Stimulated activated CD4-positive, alpha-beta T cell treated with anti-CD3 and anti-CD28 coated beads, Interleukin-1b, Interleukin-23, amount 100 ng/mL, for 1 hour (primary cell): ENCODE results near the gene XRCC4.
A peak's percentile ranks its signal among the peaks of the same experiment; 100 is the strongest.
"Not testable (repeated sequence)": the region's sequence is repeated elsewhere in the genome, so short reads cannot be mapped to it uniquely, and the experiment has no call there.

ENCODE experiments used
- DNase-seq, 2 donors: peaks; one replicate each; pipeline ENCODE4 v3.0.0-alpha.2; 2020; ENCODE audit warnings: low read depth in 2 of 2

XRCC4 gene

DNA sequence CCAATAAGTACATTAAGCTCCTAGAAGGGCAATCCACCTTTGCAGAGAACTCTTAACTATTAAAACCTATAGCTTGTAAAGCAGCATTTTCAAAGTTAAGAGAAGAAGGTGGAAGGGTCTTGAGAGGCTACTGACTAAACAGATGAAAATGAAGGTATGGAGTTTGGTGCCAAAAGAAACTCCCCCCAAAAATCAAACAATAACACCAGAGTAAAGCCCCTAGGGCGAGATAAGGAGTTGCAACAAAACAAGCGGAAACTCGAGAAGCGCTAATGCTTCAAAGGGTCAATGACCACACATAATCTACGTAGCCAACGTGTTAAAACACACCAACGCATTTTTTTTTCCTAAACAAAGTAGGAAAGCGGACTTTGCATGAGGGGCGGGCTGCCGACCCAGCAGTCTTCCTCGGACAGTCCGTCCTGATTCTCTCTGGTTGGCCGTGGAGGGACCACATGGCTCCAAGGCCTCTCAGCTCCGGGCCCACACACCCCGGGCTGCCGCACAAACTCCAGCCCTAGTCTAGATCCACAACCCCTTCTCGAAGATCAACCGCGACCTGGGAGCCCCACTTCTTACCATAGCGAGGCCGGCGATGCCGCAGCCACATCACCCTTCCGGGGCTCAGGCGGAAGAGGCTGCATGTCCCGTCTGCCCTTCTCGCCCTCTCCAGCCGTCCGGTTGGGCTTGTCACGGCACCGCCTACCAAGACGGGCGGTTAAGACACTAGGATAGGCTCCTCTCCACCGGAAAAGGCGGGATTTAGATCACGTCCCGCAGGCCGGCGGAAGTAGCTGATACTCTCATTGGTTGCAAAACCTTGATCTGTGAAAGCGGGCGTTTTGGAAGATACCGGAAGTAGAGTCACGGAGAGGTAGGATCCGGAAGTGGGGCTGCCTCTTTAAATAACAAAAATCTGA is at the start of gene XRCC4, which contains the start of gene TMEM167A:
Gene XRCC4, plus strand, starts transcription at position 806 of the 920 bp plus-strand sequence. CDS start 27,373 bp downstream, outside the sequence.
Gene TMEM167A, minus strand, starts transcription at position 653 of the 920 bp plus-strand sequence. Its CDS starts 71 bp downstream, at position 582.
- DNase-seq, result peak; percentile 70 to 72

DNA sequence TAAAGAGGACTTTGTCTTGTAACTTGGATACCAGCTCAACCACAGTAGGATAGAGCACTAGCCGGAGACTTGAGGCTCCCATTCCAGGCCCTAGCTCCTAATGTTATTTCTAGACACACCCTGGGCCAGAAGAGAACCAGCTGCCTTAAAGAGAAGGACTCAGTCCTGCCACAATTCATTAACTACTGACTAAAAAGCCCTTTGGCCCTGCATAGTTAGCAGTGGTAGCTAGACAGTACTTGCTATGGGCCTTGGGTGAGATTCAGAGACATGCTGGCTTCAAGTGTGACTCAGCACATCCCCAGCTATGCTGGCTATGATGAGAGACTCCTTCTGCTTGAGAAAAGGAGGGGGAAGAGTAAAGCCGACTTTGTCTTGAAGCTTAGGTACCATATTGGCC is 47.4 kb upstream of the XRCC4 start:
- DNase-seq, result no peak

DNA sequence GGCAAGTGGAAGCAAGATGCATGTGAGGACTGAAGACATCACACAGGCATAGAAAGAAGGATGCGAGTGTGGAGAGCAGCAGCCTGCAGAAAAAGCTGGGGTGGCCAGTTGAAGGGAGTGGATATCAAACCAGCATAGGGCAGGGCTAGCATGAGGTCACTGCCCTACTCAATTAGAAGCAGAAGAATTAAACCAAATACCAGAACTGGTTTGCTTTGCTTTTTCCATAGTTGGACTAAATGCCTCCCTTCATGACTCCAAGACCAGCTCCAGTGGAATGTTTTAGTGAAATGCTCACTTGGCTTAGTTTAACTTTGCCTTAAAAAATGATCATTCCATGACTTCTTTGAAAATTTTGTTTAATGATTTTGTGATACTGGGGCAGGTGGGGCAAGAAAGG is 46.0 kb upstream of the XRCC4 start:
- no peak for DNase-seq

DNA sequence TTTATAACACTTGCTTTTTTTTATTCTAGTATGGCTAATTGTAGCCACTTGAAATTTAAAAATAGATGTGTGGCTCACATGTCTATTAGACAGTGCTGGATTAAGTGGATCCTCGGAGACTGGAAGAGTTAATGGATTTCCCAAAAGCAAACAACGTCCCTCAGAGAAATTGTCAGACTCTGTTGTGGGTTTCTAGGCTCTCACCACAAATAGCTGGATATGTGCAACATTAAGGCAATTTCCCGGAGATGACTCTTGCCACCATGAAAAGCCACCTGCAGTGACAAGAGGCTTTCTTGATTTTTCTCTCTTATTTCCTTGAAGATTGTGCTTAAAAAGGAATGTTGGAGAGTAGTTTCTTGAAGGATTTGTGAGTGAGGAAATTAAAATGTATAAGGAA is 43.3 kb upstream of the XRCC4 start:
- no peak for DNase-seq

DNA sequence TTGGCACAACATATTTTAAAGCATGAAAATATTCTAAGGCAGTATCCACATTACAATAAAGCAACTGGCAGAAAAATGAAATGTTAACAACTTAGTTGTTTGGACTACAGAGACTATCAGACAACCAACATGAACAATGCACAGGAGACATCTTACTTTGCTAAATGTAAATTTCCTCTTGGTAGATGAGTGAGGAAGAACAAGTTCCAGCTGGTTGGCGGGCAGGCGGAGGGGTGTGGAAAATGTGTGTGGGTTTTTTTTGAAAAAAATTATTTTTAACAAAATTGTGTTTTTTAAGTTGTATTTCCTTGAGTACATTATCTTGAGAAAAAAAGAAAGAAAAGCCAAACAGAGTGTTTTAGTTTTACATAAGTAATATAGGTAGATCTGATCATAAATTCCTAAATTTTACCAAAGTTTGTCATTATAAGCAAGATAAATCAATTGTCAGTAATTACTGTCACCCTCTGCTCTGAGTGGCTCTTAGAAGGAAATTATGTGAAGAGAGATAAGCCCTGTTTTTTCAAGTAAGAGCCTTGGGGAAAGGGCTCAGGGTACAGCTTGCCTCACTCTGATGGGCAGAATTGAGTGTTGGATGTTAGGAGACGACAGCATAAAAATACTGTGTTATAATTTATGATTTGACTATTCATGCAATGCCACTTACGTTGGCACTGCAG is 42.7 kb upstream of the XRCC4 start:
- no peak for DNase-seq

DNA sequence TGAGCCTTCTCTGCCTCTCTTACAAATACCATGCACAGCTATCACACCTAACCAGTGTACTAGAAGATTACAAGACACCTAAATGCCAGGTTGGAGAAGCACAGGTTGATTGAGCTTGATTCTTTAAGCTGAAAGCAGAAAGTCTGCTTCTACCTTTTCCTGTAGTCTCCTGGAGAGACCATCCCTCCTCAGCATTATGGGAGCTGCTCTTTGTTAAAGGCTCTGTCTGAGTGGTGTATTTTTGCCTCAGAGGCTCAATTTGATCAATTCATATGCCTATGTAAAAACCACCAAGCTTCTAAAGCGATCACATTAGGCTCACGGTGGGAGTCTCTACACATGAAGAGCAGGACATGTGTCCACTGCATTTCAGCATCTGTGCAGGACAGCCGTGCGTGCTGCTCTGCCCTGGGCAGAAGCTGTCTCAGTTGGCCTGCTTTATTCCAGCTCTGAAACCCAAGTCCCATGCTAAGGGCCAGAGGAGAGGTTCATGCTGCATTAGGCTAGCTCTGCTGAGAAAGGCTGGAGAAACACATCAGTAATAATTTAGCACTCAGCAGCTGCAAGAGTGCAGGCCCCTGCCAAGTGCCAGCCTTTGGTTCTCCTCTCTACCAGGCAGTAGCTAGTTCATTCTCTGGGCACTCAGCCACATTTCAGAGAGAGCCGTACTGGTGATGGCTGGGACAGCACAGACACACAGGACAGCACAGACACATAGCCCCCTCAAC is 41.8 kb upstream of the XRCC4 start:
- no peak for DNase-seq

DNA sequence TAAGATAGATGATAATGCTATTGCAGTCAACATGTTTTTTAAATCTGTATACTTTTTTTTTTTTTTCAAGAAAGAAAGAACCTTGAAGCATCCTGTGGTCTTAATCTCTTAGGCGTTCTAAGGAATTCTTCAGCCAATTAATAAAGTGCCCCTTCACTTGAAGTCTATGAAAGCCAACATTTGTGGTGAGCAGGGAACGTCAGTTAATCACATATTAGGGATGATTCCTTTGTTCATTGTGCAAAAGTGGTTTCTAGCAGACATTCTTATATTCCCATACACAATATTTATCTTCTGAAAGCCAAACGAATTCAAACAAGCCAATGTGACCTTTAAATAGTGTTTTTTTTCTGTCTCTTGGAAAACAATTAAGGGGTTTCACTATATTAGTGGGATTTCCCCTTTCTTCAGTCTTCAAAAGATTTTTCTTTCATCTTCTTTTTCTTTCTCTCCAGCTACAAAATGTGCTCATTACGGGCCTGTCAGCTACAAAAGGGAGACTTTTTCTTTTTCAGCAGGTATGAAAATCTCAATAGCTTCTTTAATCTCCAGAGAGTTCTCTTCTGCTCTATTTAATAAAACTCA is 40.3 kb upstream of the XRCC4 start:
- no peak for DNase-seq

DNA sequence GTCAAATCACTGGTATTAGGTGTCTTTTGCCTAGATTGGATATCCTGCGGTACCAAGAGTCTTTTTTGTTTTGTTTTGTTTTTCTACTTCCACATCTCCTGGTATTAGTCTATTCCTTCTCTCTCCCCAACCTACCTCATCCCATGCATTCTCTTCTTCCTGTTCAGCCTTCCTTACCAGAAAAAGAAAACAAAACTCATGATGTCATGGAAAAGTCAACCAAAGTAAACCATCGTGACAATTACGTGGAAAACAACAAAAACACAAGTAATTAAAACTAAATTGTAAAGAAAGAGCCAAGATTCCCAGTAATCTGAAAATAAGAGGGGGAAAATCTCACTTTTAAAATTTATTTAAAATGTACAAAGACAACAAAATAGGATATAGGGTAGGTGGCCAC is 38.4 kb upstream of the XRCC4 start:
- DNase-seq, result no peak

DNA sequence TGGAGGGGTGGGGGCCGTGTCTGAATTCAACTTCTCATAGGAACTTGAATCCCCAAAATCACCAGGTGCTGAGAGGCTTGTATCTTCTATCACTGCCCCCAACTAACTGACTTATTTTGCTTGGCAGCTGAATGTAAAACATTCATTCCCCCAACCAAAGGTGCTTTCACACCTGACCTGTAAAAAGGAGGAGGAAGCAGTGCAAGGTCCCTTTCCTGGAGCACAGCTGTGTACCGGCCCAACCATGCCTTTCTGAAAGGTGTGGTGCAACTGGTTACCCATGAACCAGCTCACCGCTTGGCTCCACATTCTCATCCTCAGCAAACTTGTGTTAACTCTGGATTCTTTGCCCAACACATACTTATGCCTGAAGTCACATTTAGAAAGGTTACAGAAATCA is 34.8 kb upstream of the XRCC4 start:
- DNase-seq, result no peak

DNA sequence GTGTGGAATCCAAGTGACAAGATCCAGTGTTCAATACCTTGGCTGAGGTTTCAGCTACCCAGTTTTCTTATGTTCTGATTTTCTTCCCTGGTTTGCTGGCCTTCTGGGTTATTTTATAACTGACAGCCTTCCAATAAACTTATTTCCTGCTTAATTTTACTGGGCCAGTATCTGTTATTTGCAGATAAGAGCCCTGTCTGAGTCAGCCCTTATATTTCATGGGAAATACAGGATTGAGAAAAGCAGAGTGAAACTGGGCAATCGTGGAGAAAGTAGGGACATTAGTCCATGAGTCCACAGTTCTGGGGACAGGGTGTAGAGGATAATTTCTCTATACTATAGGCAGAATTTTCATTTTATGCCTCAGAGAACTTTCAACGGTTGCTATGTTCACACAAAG is 32.4 kb upstream of the XRCC4 start:
- no peak for DNase-seq

DNA sequence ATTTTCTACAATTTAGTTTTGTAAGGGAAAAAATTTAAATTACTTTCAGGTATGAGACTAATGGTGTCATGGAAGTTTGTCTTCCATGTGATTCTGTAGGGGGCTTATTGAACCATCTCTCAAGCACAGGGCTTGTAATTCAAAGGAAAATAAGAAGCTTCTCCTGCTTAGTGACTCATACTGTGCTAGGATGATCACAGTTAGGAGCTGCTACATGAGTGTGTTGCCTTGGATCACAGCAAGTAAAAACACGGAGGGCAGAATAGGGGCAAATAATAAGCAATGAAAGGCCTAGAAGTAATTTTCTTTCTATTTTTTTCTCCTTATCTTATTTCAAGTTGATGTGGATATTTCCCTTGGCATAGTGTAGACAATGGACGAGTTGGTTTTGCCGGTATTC is 29.1 kb upstream of the XRCC4 start:
- DNase-seq, result no peak

DNA sequence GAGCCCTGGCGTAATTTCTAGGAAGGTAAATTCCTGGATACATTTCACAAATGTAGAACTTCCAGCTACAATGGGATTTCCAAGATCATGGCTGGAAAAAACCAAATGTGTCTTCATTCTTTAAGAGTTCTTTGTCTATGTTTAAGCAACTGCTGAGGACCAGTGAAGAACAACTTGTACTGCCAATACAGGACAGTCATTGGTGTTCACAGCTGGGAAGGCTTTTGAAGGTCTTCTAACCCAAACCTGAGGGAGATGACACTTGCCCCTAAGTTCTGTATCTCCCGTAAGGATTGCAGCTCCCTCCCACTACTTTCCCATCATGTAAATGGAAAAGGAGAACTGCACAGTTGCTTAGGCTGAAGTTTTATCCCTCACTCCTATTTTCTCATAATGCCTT is 28.5 kb upstream of the XRCC4 start:
- no peak for DNase-seq

DNA sequence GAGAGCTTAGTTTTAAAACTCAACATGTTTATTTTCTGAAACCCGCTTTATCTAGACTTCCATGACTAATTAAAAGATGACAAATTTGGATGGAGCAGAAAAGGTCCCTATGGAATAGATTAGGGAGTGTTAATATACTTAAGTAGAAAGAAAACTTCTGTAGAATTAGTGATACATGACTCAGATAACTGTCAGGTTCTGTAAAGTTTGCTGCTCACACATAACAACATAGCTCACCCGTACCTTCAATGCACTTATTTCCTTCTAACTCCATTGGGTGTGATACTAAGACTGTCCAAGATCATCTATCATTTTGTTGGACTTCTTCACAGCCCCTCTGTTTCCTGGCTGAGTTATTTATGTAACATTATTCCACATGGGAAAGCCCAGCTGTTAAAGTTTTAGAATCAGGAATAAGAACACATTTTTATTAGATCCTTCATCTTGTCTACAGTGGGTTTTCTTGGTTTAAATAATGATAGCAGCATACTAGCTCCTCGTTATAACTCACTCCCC is 27.9 kb upstream of the XRCC4 start:
- no peak for DNase-seq

DNA sequence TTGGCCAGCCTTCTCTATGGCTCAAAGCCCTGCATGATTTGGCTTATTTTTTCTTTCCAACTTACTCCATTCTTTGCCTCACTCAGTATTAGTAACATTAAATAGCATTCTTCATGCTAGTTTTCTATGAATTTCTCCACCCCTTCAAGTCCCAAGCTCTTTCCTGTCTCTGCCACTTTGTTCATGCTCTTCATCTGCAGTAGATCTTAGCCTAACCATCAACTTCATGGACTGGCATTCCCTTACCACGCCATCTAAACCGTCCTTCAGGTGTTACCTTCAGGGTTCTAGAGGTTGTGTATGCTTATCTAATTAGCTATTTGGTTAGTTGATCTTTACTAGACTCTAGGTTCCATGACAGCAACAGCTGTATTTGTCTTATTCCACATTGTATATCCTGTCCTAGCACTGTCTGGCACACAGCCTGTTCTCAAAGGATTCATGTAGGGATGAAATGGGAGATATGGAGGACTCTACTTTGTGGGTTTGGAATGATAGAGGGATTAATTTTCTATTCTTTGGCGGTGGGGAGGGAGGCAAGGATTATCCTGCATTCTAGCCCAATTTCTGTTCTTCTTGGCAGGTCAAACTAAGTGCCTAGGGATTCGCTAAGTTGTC is 26.5 kb upstream of the XRCC4 start:
- DNase-seq, result no peak

DNA sequence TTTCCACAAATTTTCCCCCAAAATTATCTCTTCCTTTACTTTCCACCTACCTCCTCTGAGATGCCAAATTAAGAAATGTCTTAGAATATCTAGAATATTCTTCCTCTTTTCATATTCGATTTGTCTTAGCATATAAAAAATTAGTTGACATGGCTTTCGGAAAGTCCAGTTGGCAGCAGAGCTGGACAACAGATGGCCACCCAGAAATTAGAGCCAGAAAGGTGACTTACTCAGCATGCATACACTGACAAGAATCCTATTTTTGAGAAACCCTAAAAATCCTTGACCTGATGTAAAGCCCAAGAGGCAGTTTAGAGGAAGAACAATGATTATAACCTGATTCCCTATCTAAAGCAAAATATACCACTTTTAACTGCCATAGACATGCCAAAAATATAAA is 22.2 kb upstream of the XRCC4 start:
- no peak for DNase-seq

DNA sequence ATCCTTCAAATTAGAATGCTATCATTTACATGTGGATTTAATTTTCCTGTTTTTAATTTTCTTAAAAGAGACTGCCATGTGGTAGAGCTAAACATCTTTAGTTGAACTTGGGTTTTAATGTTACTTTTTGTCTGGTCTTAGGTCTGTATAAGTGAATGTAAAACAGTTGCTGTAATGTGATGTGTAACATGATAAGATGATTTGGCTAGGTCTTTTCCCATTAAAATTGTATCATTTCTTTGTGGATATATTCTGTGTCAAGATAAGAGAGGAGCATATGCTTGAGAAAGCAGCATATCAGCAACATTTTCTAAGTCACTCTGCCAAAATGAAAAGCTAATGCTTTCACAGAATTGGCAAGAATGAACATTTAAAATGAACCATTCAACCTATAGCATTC is 18.6 kb upstream of the XRCC4 start:
- DNase-seq, result no peak

DNA sequence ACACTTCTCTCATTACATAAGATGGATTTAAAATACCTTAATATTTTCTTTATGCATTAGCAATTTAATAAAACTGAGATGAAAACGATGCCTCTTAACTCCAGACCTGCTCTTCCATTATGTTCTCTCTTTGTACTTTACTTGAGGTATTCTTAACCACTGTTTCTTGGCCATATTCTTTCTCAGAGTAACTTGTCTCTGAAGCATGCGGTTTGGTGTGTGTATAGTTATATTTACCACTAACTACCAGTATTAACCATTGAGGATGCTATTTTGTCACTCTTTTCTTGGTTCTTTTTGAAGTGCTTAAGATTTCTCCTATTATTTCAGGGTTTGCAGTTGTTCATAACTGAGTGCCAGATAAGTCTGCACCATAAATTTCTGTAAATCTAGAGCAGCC is 18.0 kb upstream of the XRCC4 start:
- no peak for DNase-seq

DNA sequence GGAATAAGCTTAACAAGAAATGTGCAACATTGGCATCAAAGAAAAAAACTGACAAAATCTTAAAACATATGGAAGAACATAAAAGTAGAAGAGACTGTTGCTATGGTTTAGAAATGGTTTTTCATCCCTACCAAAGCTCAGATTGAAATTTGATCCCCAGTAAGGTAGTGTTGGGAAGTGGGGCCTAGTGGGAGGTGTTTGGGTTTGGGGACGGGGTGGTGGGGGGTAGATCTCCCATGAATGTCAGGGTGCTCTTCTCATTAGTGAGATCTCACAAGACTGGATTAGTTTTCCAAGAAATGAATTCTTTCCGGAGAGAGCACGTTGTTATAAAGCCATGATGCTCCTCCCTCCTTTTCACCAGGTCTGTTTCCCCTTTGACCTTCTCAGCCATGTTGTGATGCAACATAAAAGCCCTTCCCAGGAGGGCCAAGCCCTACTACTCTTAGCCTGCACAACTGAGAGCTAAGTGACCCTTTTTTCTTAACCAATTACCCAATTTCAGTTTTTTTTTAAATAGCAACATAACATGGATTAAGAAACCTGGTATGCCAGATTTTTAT is 10.7 kb upstream of the XRCC4 start:
- DNase-seq, result no peak

DNA sequence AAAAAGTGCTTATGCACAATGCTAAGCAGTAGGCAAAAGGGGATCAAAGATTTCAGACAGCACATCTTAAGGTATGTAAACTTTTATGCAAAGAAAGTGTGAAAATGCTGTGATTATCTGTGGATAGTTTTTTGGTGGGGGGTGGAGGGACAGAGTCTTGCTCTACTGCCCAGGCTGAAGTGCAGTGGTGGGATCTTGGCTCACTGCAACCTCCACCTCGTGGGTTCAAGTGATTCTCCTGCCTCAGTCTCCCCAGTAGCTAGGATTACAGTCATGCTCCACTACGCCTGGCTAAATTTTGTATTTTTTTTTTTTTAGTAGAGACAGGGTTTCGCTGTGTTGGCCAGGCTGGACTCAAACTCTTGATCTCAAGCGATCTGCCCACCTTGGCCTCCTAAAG is 10.0 kb upstream of the XRCC4 start:
- DNase-seq, result not testable (repeated sequence)

DNA sequence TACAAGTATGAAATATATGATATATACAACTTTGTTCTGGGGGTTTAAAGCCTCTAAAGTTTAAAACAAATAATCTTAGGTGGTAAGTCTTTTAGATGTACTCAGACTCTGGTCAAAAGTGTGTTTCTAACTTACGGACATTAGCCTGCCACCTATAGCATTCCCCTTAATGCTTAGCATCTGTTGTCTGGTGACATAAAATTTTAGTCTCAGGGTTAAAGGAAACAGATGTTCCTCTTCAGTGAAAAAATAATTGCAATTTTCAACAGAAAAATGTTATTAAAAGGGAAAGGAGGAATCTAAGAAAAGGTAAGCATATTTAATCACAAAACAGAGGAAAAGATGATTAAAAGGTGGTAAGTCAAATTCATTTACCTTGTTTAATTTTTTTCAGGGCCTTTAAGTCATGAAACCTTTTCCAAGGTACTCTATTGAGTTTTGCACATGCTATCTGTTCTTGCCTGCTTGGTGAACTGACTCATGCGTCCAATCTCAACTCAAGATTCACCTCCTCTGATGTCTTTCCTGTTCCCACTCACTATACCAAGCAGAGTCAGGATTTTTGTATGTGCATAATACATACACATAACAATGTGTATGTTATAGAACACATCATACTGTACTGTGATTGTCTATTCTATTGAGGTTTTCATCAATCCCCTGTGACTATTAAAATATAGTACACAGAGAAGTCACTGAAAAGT is 8.1 kb upstream of the XRCC4 start:
- no peak for DNase-seq
